Fibroblast of pulmonary artery (primary cell): ENCODE measurements around the gene ZMAT3.

Experiments used
- DNase-seq: peaks from one replicate; pipeline ENCODE4 v3.0.0-alpha.2; 2010; ENCODE audit warnings: low read depth
- H3K4me3 ChIP-seq: replicated peaks from 2 replicates; pipeline ENCODE4 v1.5.1; 2011; ENCODE audit warnings: low read depth, mild to moderate bottlenecking, control low read depth, low read length, moderate library complexity
- CTCF ChIP-seq: IDR thresholded peaks from 2 replicates; pipeline ENCODE4 v1.5.1; 2011; ENCODE audit warnings: mild to moderate bottlenecking, control low read depth, low read length, inconsistent platforms; ENCODE audit errors: missing control alignments

Gene ZMAT3

DNA sequence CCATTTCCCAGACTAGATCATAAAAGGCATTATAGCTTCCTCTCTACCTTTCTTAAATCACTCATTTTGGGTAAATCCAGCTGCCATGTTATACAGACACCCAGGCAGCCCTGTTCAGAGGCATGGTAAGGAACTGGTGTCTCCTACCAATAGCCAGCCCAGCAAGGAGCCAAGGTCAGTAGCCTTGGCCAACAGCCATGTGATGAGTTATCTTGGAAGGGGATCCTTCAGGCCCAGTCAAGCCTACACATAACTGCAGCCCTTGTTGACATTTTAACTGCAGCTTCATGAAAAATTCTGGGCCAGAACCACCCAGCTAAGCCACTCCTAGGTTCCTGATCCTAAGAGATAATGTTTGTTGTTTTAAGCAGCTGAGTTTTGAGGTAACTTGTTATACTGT is 29.0 kb upstream of the ZMAT3 start:
- TF ChIP-seq CTCF = no peak
- H3K4me3 ChIP-seq = no peak overlapping the region
- DNase-seq = no peak

DNA sequence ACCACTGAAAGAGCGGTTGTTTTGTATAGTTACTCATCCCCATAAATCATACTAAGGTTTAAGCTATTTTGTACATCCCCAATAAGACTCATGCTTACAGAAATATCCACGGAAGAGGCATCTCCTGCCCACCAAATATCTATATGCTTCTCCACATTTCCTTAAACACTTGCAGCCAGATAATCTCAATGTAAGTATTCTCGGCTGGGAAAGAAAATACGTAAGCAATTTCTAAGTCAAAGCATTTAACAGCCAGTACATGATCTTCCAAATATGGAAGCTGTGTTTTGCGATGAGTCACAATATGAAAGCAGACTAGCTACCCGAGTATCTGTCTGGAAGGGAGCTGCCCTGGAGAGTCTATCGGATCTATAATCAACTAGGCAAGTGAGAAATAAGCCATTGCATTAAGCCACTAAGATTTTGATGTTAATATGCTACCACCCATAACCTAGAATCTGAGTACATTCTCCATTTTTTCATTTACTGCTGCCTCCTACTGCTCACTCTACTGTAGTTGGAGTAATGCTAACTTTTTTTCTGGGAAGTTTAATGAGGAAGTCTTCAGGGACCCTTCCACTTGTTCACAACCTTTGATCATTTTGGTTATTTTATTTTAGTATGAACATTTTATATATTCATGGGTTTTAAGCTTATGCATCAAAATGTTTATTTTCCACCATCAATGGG is 26.9 kb upstream of the ZMAT3 start:
- peak; percentile 26 for TF ChIP-seq CTCF
- DNase-seq = peak; percentile 39
- H3K4me3 ChIP-seq = no peak overlapping the region

- no peak overlapping the region for H3K4me3 ChIP-seq
- no peak for TF ChIP-seq CTCF
- DNase-seq = no peak
Observed at GRCh38 chr3:179093807-179094206, 22.2 kb upstream of the ZMAT3 start.

- DNase-seq = no peak
- H3K4me3 ChIP-seq = no peak overlapping the region
- TF ChIP-seq CTCF = no peak
Observed at GRCh38 chr3:179091113-179091512, 19.5 kb upstream of the ZMAT3 start.

DNA sequence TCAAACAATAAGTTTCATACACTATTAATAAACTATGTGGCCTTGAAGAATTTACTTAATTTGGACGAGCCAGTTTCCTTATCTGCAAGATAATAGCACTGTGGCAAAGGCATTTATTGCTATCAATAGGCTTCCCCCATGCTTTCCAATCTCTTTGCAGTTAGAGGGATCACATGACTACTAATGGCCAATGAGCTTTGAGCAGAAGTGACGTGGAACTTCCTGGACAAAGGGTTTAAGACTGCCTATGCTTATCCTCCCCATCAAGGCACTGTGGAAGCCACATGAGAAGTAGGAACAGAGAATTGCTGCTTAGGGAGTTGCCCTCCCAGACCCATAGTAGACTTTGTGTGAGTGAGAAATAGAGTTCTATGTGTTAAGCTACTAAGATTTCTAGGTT is 16.7 kb upstream of the ZMAT3 start:
- TF ChIP-seq CTCF = no peak
- no peak overlapping the region for H3K4me3 ChIP-seq
- no peak for DNase-seq

DNA sequence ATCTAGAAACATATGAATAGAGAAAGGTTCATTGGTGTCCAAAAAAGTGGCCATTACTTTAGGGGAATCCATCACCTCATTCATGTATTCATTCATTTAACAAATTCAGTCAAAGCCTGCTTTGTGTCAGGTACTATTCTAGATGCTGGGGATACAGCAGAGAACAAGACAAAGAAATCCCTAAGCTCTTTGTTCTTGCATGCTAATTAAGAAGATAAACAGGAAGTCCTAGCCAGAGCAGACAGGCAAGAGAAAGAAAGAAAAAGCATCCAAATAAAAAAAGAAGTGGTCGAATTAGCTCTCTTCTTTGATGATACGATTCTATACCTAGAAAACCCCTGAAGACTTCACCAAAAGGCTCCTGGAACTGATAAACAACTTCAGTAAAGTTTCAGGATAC is 12.4 kb upstream of the ZMAT3 start:
- TF ChIP-seq CTCF = no peak
- no peak for DNase-seq
- no peak overlapping the region for H3K4me3 ChIP-seq

GRCh38 chr3:179082416-179082815 is 10.8 kb upstream of the ZMAT3 start:
- no peak for TF ChIP-seq CTCF
- no peak overlapping the region for H3K4me3 ChIP-seq
- no peak for DNase-seq
